ENCODE results near the gene GBP1.
A peak's percentile ranks its signal among the peaks of the same experiment; 100 is the strongest.
"Not testable (repeated sequence)": the region's sequence is repeated elsewhere in the genome, so short reads cannot be mapped to it uniquely, and the experiment has no call there.

GBP1 gene

GRCh38 chr1:89025928-89026327 lies 39.1 kb downstream of the GBP1 start:
- DNase-seq (ENCODE audit: low read depth): no peak
- H3K4me3 ChIP-seq (ENCODE audit: low read depth, low read length): no peak overlapping the region

DNA sequence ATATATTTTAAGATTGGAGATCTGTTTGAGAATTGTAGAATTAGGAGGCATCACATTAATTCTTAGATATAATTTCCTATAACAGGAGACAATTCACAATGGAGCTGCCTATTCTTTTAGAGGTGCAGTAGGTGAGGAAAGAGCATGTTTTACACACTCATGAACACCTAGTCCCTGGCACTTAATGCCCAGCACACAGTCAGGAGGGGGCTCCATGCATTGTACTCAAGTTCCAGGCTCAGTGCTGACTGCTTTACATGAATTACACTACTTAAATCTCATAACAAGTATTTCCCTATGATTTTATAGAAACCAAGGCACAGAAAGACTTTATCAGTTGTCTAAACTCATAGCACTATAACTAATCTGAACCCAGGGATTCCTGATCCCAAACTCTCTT lies 42.0 kb downstream of the GBP1 start:
- H3K4me3 ChIP-seq (ENCODE audit: low read depth, low read length): peak overlapping the region; percentile 60
- DNase-seq (ENCODE audit: low read depth): no peak

DNA sequence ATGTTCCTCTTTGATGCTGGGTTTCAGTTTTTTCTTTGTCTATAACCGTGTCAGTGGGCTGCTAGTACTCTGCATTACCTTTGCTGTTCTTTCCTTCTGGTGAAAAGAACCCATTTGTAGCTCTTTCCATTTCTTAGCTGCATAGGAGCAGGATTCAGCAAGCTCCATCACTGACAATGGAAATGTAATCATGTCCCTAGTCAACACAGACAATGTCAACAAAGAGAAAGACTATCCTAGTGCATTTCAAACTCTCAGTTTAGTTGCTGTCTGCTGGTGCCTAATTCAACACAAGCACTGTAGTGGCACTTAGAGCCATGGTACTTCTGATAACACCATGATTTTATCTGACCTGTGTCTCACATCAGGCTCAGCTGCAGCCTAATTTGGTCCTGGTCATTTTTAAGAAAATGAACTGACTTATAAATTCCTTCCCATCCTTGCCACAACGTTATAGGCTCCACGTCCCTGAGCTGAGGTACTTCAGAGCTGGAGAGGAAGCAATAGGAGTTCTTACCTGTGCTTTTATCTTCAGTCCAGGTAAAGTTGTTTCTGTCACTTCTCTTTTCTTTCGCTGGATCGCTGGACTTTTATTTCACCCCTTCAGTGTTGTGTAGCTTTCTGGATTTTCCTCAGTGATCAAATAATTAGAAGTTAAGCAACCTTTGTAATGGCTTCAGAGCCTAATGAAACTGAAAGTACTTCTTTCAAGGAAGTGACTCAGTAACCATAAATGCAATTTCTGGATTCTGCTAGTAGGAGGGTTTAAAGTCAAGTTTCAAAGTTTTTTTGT lies 42.6 kb downstream of the GBP1 start, which contains the start of gene GBP3:
GBP3 (minus strand) TSS at position 700 of the 793 bp plus-strand sequence. CDS start 2,145 bp downstream, outside the sequence.
- peak within 1 kb of the TSS; percentile 60 for H3K4me3 ChIP-seq (ENCODE audit: low read depth, low read length)
- DNase-seq (ENCODE audit: low read depth): peak; percentile 39

DNA sequence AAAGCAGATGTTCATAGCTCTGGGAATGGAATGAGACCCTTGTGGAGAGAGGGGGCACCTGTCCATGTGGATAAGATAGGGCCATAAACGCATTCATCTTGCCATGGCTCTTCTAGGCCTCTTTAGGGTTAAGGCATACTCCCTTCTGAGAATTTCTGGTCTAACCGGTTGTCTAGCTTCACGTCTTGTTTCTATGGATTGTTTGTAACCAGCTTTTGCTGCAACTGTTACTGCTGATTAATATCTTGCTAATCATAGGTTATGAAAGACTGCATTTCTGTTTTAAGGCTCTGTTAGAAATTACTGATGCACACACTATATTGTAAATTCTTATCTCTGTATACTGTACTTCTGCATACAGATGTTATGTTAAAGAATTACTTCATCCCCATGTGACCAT lies 46.7 kb downstream of the GBP1 start:
- DNase-seq (ENCODE audit: low read depth); H3K4me3 ChIP-seq (ENCODE audit: low read depth, low read length): not testable (repeated sequence)

- DNase-seq (ENCODE audit: low read depth): no peak
- no peak overlapping the region for H3K4me3 ChIP-seq (ENCODE audit: low read depth, low read length)
These were observed 56.5 kb downstream of the GBP1 start for GRCh38 chr1:89008511-89008910.

DNA sequence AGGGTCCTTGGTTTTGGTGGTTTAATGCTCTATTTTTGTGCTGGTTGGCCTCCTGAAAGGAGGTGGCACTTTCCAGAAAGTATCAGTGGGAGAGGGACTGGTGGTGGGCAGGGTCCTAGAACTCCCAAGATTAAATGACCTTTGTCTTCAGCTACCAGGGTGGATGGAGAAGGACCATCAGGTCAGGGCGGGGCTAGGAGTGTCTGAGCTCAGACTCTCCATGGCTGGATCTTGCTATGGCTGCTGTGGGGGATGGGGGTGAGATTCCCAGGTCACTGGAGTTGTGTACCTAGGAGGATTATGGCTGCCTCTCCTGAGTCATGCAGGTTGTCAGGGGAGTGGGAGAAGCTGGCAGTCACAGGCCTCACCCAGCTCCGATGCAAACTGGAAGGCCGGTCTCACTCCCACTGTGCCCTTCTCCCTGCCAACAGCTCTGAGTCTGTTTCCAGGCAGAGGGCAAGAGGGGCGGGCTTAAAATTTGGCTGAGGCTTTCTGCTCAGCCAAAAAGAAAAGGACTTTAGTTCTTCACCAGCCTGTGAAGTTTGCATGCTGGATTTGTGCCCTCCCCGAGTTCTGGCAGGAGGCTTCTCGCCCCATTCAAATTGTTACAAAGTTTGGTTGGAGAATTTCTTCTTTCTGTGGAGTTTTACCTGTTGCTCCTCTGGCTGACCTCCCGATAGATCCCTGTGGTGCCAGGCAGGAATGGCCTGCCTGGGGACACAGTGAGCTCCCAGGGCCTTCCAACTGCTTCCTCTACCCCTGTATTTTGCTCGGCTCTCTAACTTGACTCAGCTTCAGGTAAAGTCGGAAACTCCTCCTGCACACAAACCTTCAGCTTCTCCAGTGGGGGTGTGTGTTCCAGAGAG lies 59.5 kb downstream of the GBP1 start:
- DNase-seq (ENCODE audit: low read depth): no peak
- H3K4me3 ChIP-seq (ENCODE audit: low read depth, low read length): no peak overlapping the region
